CD4-positive, alpha-beta memory T cell (primary cell): ENCODE results near the gene RAP1A. TPM values are rescaled to one million over a fixed set of nuclear protein-coding genes. Genes with fewer than 3 reads are reported as not detected.

ENCODE experiments used
- CTCF ChIA-PET: fragments of 350-600 bp; sonication (Branson Sonifier 250); formaldehyde crosslinking; loops from one replicate; lab custom pipeline; 2021; ENCODE audit warnings: inconsistent platforms; ENCODE audit not compliant: partially characterized antibody; lab: Charles Lee
- POLR2A ChIA-PET: fragments of 350-600 bp; sonication (Branson Sonifier 250); formaldehyde crosslinking; loops from one replicate; lab custom pipeline; 2021; ENCODE audit not compliant: partially characterized antibody; lab: Charles Lee
- DNase-seq, 5 donors: peaks; one replicate each; pipeline versions ENCODE4 v3.0.0 to v3.0.0-alpha.2; 2020 to 2022; ENCODE audit warnings: mixed read lengths in 1 of 5
- H3K27ac ChIP-seq: one replicate; pipeline ENCODE4 v1.7.0; 2013; ENCODE audit warnings: low read depth, low read length
- H3K27me3 ChIP-seq: 2 replicates; pipeline ENCODE4 v1.7.0; 2013; ENCODE audit warnings: mild to moderate bottlenecking, low read length, moderate library complexity; ENCODE audit not compliant: insufficient read depth
- H3K36me3 ChIP-seq: 2 replicates; pipeline ENCODE4 v1.7.0; 2013; ENCODE audit warnings: mild to moderate bottlenecking, low read length, moderate library complexity; ENCODE audit not compliant: insufficient read depth
- H3K4me1 ChIP-seq: 2 replicates; pipeline ENCODE4 v1.7.0; 2013; ENCODE audit warnings: mild to moderate bottlenecking, low read length, moderate library complexity; ENCODE audit not compliant: insufficient read depth
- H3K4me3 ChIP-seq, 2 donors: one replicate each; pipeline ENCODE4 v1.7.0; 2013; ENCODE audit warnings: low read length in 2 of 2, mild to moderate bottlenecking in 1 of 2
- H3K9me3 ChIP-seq, 2 donors: one replicate each; pipeline ENCODE4 v1.7.0; 2013; ENCODE audit warnings: low read length in 2 of 2, control low read depth in 1 of 2; ENCODE audit not compliant: control insufficient read depth in 1 of 2
- H3K27ac Mint-ChIP-seq, 7 donors: one replicate each; pipeline ENCODE4 v1.8.0; 2020 to 2021; ENCODE audit warnings: mixed read lengths in 7 of 7, mild to moderate bottlenecking in 6 of 7, inconsistent platforms in 3 of 7, moderate library complexity in 3 of 7
- H3K27me3 Mint-ChIP-seq, 2 donors: one replicate each; pipeline ENCODE4 v1.8.0; 2020 to 2021; ENCODE audit warnings: mixed read lengths in 2 of 2
- H3K36me3 Mint-ChIP-seq, 2 donors: one replicate each; pipeline ENCODE4 v1.8.0; 2020 to 2021; ENCODE audit warnings: mixed read lengths in 2 of 2, inconsistent platforms in 1 of 2, mild to moderate bottlenecking in 1 of 2
- H3K4me1 Mint-ChIP-seq, 4 donors: one replicate each; pipeline ENCODE4 v1.8.0; 2020 to 2021; ENCODE audit warnings: mixed read lengths in 4 of 4, mild to moderate bottlenecking in 1 of 4
- H3K4me3 Mint-ChIP-seq, 8 donors: one replicate each; pipeline ENCODE4 v1.8.0; 2020 to 2021; ENCODE audit warnings: mixed read lengths in 8 of 8, mild to moderate bottlenecking in 7 of 8, moderate library complexity in 6 of 8, inconsistent platforms in 3 of 8
- H3K9me3 Mint-ChIP-seq, 8 donors: one replicate each; pipeline ENCODE4 v1.8.0; 2020 to 2021; ENCODE audit warnings: mixed read lengths in 8 of 8, mild to moderate bottlenecking in 5 of 8, inconsistent platforms in 3 of 8, moderate library complexity in 1 of 8
- intact Hi-C: fragments of 100-400 bp; cut with micrococcal nuclease; formaldehyde crosslinking; loops from one replicate; pipeline ENCODE4 v1.15.1; 2023
- polyA plus RNA-seq, 2 donors: library from polyadenylated mRNA; unstranded; fragments of 300-500 nt; fragmentation: Illumina TruSeq; gene quantifications; one replicate each; pipeline ENCODE4 v1.2.3, GENCODE V29; 2021
- total RNA-seq, 2 experiments: library from RNA; stranded (reverse); gene quantifications; one replicate each; pipeline ENCODE4 v1.2.3, GENCODE V29; 2021

The RAP1A gene
- total and polyA plus RNA-seq, 4 experiments from 2014 or later: 67.2 to 134 (median 108) TPM

- Histone ChIP-seq H3K36me3 (no peaks in the 10 kb centered on the region), H3K27me3 (no peaks in the 10 kb centered on the region), H3K4me3 (no peak overlapping the region), H3K27ac (no peak overlapping the region), H3K4me1 (peaks cover 22% of the 10 kb centered on the region), H3K9me3 (no peaks in the 10 kb centered on the region)
- Mint-ChIP-seq H3K36me3 (no peaks in the 10 kb centered on the region), H3K4me3 (no peak overlapping the region), H3K4me1 (peaks cover 14 to 28% (median 24%) of the 10 kb centered on the region in 4 donors), H3K9me3 (no peaks in the 10 kb centered on the region), H3K27me3 (no peaks in the 10 kb centered on the region), H3K27ac (no peak overlapping the region)
- no peak for DNase-seq
- ChIA-PET POLR2A (no interaction called here), CTCF (interaction anchor here (0.9 to 2.3 kb wide), 2 partner anchors 42 to 219 kb away, joined by 3 to 6 read pairs; no protein-coding TSS in a partner anchor)
- intact Hi-C loops: no loop called here
Observed at GRCh38 chr1:111727056-111727455, 107.5 kb downstream of the RAP1A start.

- H3K27me3 ChIP-seq: no peaks in the 10 kb centered on the region
- Mint-ChIP-seq H3K9me3 (no peaks in the 10 kb centered on the region), H3K36me3 (no peaks in the 10 kb centered on the region), H3K27me3 (no peaks in the 10 kb centered on the region), H3K4me3 (no peak overlapping the region), H3K27ac (no peak overlapping the region), H3K4me1 (peaks cover under 1 to 8% (median 6%) of the 10 kb centered on the region in 4 donors)
- intact Hi-C loops: no loop called here
- H3K9me3 ChIP-seq: no peaks in the 10 kb centered on the region
- no peak overlapping the region for H3K27ac ChIP-seq
- DNase-seq: no peak
- no peak overlapping the region for H3K4me3 ChIP-seq
- POLR2A ChIA-PET: interaction anchor here (0.8 kb wide), 1 partner anchor 222 kb away, joined by 3 read pairs; no protein-coding TSS in a partner anchor
- H3K36me3 ChIP-seq: no peaks in the 10 kb centered on the region
- H3K4me1 ChIP-seq: peaks cover 5% of the 10 kb centered on the region
- CTCF ChIA-PET: interaction anchor here (1.7 to 1.9 kb wide), 2 partner anchors 18 to 40 kb away, joined by 6 to 8 read pairs; no protein-coding TSS in a partner anchor
Observed at GRCh38 chr1:111729271-111729921, 109.8 kb downstream of the RAP1A start.

DNA sequence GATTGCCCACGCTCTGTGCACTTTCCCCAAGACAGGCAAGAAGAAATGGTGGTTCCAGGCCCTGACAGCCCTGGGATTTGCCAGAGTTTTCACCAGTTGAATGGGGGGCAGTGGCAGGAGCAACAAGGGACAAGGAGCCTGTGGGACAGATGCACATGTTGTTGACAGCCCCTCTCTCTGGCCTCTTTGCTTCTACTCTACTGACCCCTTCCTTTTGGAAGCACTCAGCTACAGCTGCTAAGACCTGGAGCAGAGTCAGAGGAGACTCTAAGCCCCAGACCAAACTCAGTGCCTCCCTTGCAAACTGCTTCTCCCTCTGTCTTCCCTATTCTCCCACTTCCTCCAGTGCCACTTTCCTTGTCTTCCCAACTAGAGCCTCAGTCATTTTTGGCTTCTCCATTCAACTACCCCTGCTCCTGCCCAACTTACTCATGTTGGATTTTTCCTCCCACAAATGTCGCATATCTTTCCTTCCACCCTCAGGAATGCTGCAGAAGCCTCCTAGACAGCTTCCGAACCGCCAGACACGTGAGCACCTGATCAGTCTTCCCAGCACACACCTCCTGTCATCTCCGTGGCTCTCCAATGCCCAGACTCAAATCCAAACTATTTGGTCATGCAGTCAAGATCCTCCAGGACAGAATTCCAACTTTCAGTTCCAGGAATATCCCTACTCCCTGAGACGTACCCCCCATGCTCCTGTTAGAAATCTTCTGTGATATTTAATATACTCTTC, 110.5 kb downstream of the RAP1A start:
- no peaks in the 10 kb centered on the region for H3K9me3 ChIP-seq
- DNase-seq: no peak
- Mint-ChIP-seq H3K27me3 (no peaks in the 10 kb centered on the region), H3K27ac (peak overlapping the region in 2 of 7 donors; percentile 30 to 51), H3K4me3 (no peak overlapping the region), H3K4me1 (peaks cover 0 to under 1% (median under 1%) of the 10 kb centered on the region in 4 donors), H3K9me3 (no peaks in the 10 kb centered on the region), H3K36me3 (no peaks in the 10 kb centered on the region)
- intact Hi-C loops: no loop called here
- POLR2A ChIA-PET: no interaction called here
- H3K4me1 ChIP-seq: no peaks in the 10 kb centered on the region
- no peaks in the 10 kb centered on the region for H3K36me3 ChIP-seq
- no peak overlapping the region for H3K4me3 ChIP-seq
- H3K27me3 ChIP-seq: no peaks in the 10 kb centered on the region
- CTCF ChIA-PET: no interaction called here
- H3K27ac ChIP-seq: no peak overlapping the region

- CTCF ChIA-PET: no interaction called here
- intact Hi-C loops: no loop called here
- POLR2A ChIA-PET: no interaction called here
Observed at GRCh38 chr1:111730706-111731105, 111.1 kb downstream of the RAP1A start.

DNA sequence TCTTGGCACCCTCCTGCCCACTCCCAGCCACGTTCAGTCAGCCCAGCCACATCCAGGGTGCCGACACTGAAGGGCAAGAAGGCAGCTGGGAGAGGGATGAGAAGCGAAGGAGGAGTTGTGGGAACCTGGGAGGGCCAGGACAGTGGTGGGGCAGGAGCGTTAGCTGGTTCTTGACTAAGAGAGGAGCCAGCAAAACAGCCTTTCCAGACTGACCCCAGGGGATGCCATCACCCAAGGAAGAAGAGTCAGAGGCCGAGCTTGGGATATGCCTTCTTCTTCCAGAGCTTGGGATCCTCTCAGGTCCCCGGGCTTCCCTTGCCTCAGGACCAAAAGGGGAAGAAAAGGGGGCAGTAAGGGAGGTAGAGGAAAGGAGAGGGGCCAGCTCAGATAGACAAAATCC, 112.4 kb downstream of the RAP1A start:
- DNase-seq: no peak
- Histone ChIP-seq H3K27ac (no peak overlapping the region), H3K4me3 (no peak overlapping the region), H3K27me3 (peaks cover 5% of the 10 kb centered on the region), H3K36me3 (no peaks in the 10 kb centered on the region), H3K4me1 (no peaks in the 10 kb centered on the region), H3K9me3 (no peaks in the 10 kb centered on the region)
- Mint-ChIP-seq H3K4me1 (no peaks in the 10 kb centered on the region), H3K4me3 (no peak overlapping the region), H3K36me3 (no peaks in the 10 kb centered on the region), H3K27me3 (no peaks in the 10 kb centered on the region), H3K27ac (no peak overlapping the region), H3K9me3 (no peaks in the 10 kb centered on the region)
- CTCF ChIA-PET: interaction anchor here (0.8 to 1.8 kb wide), 3 partner anchors 15 to 224 kb away, joined by 3 to 7 read pairs (median 3); no protein-coding TSS in a partner anchor
- POLR2A ChIA-PET: no interaction called here
- intact Hi-C loops: no loop called here

More at GRCh38 chr1:111730706-111731105, 111.1 kb downstream of the RAP1A start:
- Mint-ChIP-seq H3K27me3 (no peaks in the 10 kb centered on the region), H3K4me1 (no peaks in the 10 kb centered on the region), H3K36me3 (no peaks in the 10 kb centered on the region), H3K27ac (no peak overlapping the region), H3K4me3 (no peak overlapping the region), H3K9me3 (no peaks in the 10 kb centered on the region)
- no peaks in the 10 kb centered on the region for H3K27me3 ChIP-seq
- H3K36me3 ChIP-seq: no peaks in the 10 kb centered on the region
- H3K4me3 ChIP-seq: no peak overlapping the region
- no peak for DNase-seq
- H3K9me3 ChIP-seq: no peaks in the 10 kb centered on the region
- H3K27ac ChIP-seq: no peak overlapping the region
- H3K4me1 ChIP-seq: no peaks in the 10 kb centered on the region

- peaks cover 10% of the 10 kb centered on the region for H3K27me3 ChIP-seq
- POLR2A ChIA-PET: interaction anchor here (0.6 kb wide), 1 partner anchor 107 kb away, joined by 3 read pairs; no protein-coding TSS in a partner anchor
- no peaks in the 10 kb centered on the region for H3K36me3 ChIP-seq
- DNase-seq: no peak
- peaks cover 0 to 4% (median 2%) of the 10 kb centered on the region in 4 donors for H3K4me1 Mint-ChIP-seq
- intact Hi-C loops: no loop called here
- H3K4me3 Mint-ChIP-seq: no peak overlapping the region
- no peak overlapping the region for H3K4me3 ChIP-seq
- H3K27me3 Mint-ChIP-seq: peaks cover 0 to 5% of the 10 kb centered on the region in 2 donors
- CTCF ChIA-PET: interaction anchor here (0.8 to 1.8 kb wide), 3 partner anchors 14 to 225 kb away, joined by 3 to 7 read pairs (median 3); no protein-coding TSS in a partner anchor
- H3K9me3 Mint-ChIP-seq: no peaks in the 10 kb centered on the region
- H3K36me3 Mint-ChIP-seq: no peaks in the 10 kb centered on the region
- H3K4me1 ChIP-seq: peaks cover 4% of the 10 kb centered on the region
- H3K9me3 ChIP-seq: no peaks in the 10 kb centered on the region
- H3K27ac ChIP-seq: no peak overlapping the region
- peak overlapping the region in 1 of 7 donors; percentile 68 for H3K27ac Mint-ChIP-seq
Observed at GRCh38 chr1:111732718-111733117, 113.1 kb downstream of the RAP1A start.
